Fibroblast of mammary gland (primary cell): Measurements from ENCODE around the gene ERMARD.

ENCODE experiments used
- DNase-seq: peaks from one replicate; pipeline ENCODE4 v3.0.0-alpha.2; 2010; ENCODE audit warnings: low read depth
- H3K4me3 ChIP-seq: 2 replicates; pipeline ENCODE4 v1.5.1; 2011; ENCODE audit warnings: low read depth, mild to moderate bottlenecking, low read length, moderate library complexity; ENCODE audit not compliant: control insufficient read depth
- TF ChIP-seq, protein P1 (sequence below): conservative IDR thresholded peaks from 2 replicates; pipeline ENCODE4 v1.5.1; 2011; ENCODE audit warnings: low read depth, low read length, inconsistent platforms; ENCODE audit not compliant: control insufficient read depth, insufficient read depth

The ERMARD gene

DNA sequence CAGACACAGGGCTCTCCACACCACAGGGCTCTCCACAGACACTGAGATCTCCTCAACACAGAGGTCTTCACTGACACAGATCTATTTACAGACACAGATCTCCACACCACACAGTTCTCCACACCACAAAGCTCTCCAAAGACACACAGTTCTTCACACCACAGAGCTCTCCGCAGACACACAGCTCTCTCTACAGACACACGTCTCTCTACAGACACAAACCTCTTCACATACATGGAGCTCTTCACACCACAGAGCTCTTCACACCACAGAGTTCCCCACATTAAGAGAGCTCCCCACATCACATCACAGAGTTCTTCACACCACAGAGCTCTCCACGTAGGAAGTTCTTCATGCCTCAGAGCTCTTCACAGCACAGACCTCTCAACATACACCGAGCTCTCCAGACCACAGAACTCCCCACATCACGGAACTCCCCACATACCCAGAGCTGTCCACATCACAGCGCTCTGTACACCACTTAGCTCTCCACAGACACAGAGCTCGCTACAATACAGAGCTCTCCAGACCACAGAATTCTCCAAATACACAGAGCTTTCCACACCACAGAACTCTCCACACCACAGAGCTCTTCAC, 53.9 kb downstream of the ERMARD start:
- H3K4me3 ChIP-seq = no peak overlapping the region
- TF ChIP-seq, protein P1, sequence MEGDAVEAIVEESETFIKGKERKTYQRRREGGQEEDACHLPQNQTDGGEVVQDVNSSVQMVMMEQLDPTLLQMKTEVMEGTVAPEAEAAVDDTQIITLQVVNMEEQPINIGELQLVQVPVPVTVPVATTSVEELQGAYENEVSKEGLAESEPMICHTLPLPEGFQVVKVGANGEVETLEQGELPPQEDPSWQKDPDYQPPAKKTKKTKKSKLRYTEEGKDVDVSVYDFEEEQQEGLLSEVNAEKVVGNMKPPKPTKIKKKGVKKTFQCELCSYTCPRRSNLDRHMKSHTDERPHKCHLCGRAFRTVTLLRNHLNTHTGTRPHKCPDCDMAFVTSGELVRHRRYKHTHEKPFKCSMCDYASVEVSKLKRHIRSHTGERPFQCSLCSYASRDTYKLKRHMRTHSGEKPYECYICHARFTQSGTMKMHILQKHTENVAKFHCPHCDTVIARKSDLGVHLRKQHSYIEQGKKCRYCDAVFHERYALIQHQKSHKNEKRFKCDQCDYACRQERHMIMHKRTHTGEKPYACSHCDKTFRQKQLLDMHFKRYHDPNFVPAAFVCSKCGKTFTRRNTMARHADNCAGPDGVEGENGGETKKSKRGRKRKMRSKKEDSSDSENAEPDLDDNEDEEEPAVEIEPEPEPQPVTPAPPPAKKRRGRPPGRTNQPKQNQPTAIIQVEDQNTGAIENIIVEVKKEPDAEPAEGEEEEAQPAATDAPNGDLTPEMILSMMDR = no peak
- DNase-seq = no peak

- H3K4me3 ChIP-seq = no peak overlapping the region
- DNase-seq = no peak
- TF ChIP-seq, protein P1 = no peak
Observed at GRCh38 chr6:169806701-169807100, 55.3 kb downstream of the ERMARD start.

DNA sequence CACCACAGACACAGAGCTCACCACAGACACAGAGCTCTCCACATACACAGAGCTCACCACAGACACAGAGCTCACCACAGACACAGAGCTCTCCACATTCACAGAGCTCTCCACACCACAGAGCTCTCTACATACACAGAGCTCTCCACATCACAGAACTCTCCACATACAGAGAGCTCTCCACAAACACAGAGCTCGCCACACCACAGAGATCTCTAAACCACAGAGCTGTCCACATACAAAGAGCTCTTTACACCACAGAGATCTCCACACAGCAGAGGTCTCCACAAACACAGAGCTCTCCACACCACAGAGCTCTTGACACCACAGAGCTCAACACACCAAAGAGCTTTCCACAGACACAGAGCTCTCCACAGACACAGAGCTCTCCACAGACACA, 55.8 kb downstream of the ERMARD start:
- no peak for DNase-seq
- TF ChIP-seq, protein P1 = no peak
- H3K4me3 ChIP-seq = no peak overlapping the region

- H3K4me3 ChIP-seq = no peak overlapping the region
- TF ChIP-seq, protein P1 = no peak
- DNase-seq = no peak
Observed at GRCh38 chr6:169807699-169808607, 56.5 kb downstream of the ERMARD start.

DNA sequence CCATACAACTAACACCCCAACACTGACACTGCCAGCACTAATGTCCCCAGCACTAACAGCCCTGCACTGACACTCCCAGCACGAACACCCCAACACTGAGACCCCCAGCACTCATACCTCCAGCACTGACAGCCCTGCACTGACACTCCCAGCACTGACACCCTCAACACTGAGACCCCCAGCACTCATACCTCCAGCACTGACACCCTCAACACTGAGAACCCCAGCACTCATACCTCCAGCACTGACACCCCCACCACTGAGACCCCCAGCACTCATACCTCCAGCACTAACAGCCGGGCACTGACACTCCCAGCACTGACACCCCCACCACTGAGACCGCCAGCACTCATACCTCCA, 57.2 kb downstream of the ERMARD start:
- TF ChIP-seq, protein P1 = no peak
- DNase-seq = no peak
- H3K4me3 ChIP-seq = no peak overlapping the region

- TF ChIP-seq, protein P1 = no peak
- no peak overlapping the region for H3K4me3 ChIP-seq
- DNase-seq = no peak
Observed at GRCh38 chr6:169809386-169809785, 58.0 kb downstream of the ERMARD start.
